Mesenteric fat pad (tissue), 1 donor: Measurements from ENCODE around the gene LGR5. TPM values are rescaled to one million over a fixed set of nuclear protein-coding genes. Genes with fewer than 3 reads are reported as not detected.

Source experiments
- DNase-seq: peaks from one replicate; pipeline ENCODE4 v3.0.0-alpha.2; 2020; ENCODE audit warnings: low spot score
- total RNA-seq: library from RNA; stranded (reverse); fragmentation: NEBNext Ultra II Directional; extraction: Animal tissue kit (Norgen Biotek cat#: 25700); gene quantifications from one replicate; pipeline ENCODE4 v1.2.1, GENCODE V29; 2021
- donor health status: DM: yes; HTN: yes; CAD: no.

Gene LGR5
- total RNA-seq, 1 donor from 2014 or later: 0.22 TPM

GRCh38 chr12:71591601-71592000 is 152.0 kb downstream of the LGR5 start:
- no peak for DNase-seq

- DNase-seq: no peak
These were observed 153.2 kb downstream of the LGR5 start for GRCh38 chr12:71592841-71593240.

GRCh38 chr12:71594214-71594948 is 154.8 kb downstream of the LGR5 start:
- no peak for DNase-seq

GRCh38 chr12:71599210-71599609 is 159.6 kb downstream of the LGR5 start:
- no peak for DNase-seq

GRCh38 chr12:71601546-71601945 is 161.9 kb downstream of the LGR5 start:
- no peak for DNase-seq

- DNase-seq: no peak
These were observed 163.4 kb downstream of the LGR5 start for GRCh38 chr12:71602761-71603577.

GRCh38 chr12:71605039-71605438 is 165.4 kb downstream of the LGR5 start:
- DNase-seq: no peak

GRCh38 chr12:71607494-71608330 is 168.1 kb downstream of the LGR5 start:
- no peak for DNase-seq

- DNase-seq: no peak
These were observed 170.6 kb downstream of the LGR5 start for GRCh38 chr12:71610031-71610795.

GRCh38 chr12:71621938-71622337 is 182.3 kb downstream of the LGR5 start:
- no peak for DNase-seq

- no peak for DNase-seq
These were observed 185.9 kb downstream of the LGR5 start for GRCh38 chr12:71625476-71625875.

GRCh38 chr12:71626098-71626497 is 186.5 kb downstream of the LGR5 start:
- DNase-seq: no peak

GRCh38 chr12:71626768-71627167 is 187.2 kb downstream of the LGR5 start:
- DNase-seq: no peak

- DNase-seq: no peak
These were observed 187.9 kb downstream of the LGR5 start for GRCh38 chr12:71627438-71628002.

Other genes with a start within 250 kb of the LGR5 start
- 51.5 TPM for gene ZFC3H1, start 224.1 kb downstream of the LGR5 start, total RNA-seq
- 10.1 TPM for gene THAP2, start 224.5 kb downstream of the LGR5 start, total RNA-seq
- 24.9 TPM for gene TMEM19, start 246.3 kb downstream of the LGR5 start, total RNA-seq